NCI-H187 treated with DMSO at 0.1 percent for 48 hours (cell line): Measurements from ENCODE around the gene KBTBD4.

ENCODE experiments used
- DNase-seq: peaks from one replicate; lab custom pipeline; 2025; lab: John Stamatoyannopoulos, UW

The KBTBD4 gene

DNA sequence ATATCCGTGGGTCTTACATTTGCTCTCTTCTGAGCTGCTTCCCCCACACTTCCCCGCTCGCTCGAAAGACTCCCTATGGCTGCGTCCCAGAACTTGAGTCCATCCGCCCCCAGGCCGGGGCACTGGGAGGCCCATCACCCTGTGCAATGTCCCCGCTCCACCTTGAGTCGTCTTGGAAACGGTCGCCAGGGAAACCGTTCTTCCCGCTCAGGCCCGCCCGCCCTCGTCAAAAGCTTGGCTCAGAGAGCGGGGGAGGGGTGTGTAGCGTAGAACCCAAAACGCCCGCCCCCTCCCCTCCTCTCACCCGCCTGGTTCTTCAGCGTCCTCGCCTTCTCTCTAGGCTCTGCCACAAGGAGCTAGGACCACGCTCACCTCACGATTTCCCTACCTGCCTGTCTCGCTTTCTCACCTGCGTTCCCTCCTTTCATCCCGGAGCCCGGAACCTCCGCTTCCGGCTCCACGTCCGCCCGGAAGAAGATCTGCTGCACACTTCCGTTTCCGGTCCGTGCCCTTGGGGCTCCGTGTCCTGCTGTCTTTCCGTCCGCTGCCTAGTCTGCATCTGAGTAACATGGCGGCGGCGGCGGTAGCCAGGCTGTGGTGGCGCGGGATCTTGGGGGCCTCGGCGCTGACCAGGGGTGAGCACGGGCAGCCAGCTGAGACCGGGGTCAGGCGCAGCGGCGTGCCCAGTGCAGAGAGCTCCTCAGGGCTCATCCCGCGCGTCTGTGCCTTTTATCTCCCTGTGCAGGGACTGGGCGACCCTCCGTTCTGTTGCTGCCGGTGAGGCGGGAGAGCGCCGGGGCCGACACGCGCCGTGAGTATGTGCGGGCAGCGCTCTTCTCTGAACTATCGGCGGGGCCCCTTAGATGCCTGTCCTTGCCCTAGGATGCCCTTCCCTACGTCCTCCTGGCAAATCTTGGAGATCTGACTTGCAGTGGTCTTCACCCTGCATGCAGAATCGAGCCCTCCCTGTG, at the start of gene KBTBD4, which contains the start of gene NDUFS3:
Gene KBTBD4 (minus strand): TSS at position 447 of the 971 bp plus-strand sequence. CDS start 19 bp downstream, at position 428.
Gene NDUFS3 (plus strand): TSS at position 551 of the 971 bp plus-strand sequence. CDS start 18 bp downstream, at position 569.
- peak; percentile 85 for DNase-seq

DNA sequence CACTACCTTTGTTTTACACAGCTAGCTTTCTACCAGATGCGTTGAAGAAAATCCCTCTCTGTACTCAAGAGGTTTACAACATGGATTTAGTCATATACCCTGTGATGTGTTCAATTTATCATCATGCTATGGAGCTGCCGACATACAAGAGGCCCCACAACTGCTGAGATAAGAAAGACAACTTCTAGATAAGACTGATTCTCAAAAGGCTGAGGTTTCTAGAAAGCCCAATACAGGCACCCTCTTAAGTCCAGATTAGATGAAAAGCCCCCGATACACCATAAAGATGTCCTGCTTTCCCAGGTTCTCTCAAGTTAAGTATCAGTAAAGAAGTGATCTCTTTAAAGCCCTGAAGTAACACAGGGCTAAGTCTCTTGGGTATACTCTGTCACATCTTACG, 49.3 kb upstream of the KBTBD4 start:
- DNase-seq, result no peak

DNA sequence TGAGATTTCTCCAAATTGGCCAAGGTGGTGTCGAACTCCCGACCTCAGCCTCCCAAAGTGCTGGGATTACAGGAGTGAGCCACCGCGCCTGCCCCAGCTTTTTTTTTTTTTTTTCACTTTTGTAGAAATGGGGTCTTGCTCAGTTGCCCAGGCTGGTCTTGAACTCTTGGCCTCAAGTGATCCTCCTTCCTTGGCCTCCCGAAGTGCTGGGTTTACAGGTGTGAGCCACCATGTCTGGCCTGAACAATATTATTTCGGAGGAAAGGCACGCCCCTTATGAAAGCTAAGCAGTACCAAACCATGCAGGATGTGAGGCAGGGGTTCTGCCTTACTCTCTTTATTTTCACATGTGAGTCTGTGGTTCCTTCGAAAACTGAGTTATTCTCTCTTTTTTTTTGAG, 47.5 kb upstream of the KBTBD4 start:
- no peak for DNase-seq

DNA sequence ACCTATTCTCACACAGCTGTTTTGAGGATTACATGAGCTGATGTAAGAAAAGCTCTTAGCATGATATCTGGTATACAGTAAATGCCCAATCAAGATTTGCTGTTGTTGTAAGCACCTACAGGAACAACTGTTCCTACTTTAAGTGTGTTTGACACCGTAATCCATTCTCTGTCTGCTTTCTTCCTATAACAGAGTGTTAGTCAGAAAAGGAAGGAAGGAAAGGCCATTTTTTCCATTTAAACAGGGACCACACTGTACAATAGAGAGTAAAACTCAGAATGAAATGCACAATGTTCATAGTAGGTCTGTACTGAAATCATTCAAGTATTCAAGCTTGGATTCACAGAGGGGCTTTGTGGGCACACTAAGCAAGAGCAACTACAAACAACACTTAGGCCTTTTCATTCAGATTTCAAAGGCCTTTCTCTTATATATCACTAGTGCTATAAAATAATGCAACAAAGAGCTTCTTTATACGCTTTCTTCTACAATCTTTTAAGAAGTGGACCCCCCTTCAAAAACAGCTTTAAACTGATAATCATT, 42.1 kb upstream of the KBTBD4 start:
- no peak for DNase-seq

DNA sequence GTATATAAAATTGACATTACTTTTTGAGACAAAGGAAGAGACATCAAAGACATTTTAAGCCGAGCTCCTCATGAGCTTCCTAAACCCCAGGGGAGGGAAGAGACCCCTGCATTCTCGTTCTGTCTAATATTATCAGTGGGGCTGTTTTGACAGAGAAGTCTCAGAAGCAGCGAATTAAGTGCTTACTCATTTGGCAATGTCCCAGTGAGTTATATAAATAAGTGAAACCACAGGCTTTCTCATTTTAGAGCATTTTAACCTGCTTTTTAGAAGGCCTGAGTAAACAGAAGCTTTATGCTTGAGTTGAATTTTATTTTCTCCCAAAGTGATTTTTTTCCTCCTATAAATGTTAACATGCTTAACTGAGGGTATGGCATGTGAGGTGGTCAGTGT, 38.6 kb upstream of the KBTBD4 start:
- DNase-seq, result no peak

DNA sequence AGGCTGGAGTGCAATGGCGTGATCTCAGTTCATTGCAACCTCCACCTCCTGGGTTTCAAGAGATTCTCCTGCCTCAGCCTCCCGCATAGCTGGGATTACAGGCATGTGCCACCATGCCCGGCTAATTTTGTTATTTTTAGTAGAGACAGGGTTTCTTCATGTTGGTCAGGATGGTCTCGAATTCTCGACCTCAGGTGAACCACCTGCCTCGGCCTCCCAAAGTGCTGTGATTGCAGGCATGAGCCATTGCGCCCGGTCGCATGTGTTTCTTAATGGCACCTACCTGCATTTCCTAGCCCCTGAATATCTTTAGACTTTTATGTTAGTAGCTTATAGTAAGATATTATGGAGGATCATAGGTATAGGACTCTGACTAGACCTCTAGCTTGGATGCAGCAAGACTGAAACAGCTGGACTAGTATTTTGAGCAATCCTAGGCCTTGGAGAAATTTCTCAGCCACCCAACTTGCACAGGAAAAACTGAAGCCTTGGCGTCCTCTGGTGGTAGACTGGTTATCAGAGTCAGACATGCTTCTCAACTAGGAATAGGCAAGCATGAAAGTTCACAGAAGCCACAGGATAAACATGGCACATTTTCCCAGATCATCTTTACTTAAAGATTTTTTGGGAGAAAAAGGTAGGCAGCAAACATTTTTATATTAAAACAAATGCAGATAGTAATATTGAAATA, 38.1 kb upstream of the KBTBD4 start:
- no peak for DNase-seq

DNA sequence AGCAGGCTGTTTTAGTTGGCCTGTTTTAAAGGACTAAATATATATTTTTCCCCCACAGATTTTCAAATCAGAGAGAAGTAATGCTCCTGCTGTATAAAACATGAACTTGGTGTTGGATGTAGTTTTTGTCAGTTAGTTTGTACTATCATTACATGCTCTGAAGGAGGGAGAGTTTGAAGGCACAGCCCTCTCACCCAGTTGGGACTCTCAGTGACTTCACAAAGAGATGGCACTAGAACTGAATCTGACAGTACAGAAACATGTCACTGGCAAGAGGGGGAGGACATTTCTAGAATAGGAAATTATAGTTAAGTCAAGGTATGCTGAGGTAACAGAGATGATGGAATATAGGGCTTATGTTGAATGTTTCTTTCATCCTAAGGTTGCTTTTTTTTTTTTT, 36.5 kb upstream of the KBTBD4 start:
- DNase-seq, result no peak

DNA sequence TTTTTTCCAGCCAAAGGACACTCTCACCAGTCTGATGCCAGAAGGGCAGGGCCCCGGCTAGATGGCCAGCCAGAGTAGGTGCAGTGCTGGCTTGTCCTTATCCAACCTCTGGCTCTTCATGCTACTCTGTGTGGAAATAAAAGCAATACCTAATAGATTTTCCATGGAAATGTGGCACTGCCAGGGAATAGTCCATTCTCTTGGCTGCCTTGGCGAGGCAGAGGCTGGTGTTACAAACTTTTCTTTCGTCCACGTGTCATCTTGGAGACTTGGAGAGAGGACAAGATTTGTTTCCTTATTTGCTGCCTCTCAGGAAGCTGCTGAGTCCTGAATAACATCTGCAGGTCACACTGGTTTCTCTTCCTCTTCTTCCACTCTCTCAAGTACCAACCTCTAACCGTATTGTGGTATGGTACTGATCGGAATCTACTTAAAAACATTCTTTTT, 32.6 kb upstream of the KBTBD4 start:
- no peak for DNase-seq

DNA sequence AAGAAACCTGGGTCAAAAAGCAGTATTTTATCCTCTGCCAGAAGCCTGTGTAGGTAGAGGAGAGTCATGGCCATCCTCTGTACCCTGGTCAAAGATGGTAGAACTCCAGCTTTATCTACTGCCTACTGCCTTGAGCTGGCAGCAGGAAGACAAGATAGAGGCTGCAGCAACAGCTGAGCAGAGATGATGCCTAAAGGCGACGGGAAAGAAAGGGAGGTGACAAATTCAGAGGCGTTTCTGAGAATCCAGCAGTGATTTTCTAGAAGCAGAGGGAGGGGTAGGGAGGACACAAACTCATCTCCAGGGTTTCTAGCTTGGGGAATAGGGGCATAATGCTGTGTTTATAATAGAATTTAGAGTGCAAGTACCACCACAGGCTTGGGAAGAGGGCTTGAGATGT, 30.9 kb upstream of the KBTBD4 start:
- no peak for DNase-seq

DNA sequence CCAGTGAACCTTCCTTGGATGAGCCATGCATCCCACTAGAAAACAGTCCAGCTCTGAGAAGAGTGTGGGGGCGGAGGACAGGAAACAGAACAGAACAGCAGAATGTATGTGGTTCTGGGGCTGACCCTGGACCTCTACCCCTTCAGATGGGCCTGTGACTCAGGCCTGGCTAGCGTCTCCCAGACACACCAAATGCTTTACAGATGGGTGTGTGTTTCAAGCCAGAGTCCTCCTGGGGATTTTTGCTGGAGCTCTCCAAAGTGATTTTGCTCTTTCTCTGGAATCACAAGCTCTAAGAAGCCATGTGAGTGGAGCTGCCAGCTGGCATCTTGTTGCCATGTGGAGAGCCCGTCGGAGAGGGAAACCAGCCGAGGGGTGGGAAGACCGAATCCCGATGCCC, 28.6 kb upstream of the KBTBD4 start:
- no peak for DNase-seq

DNA sequence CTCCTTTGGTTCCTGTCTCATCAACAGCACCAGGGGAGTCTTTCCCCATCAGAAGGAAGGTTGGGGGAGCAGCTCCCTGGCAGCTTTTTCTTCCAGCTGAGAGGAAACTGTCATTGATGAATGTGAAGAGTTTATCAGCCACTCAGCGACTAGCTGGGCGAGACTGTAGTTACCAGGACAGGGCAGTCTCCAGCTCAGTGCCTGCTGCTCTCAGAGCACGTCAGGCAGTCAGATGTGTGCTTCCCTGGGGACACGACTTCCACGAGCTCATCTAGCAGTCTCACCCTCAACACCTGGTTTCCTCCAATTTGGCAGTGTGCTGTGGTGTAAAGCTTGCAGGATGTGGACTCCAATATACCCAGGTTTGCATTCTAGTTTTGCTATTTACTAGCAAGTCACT, 28.0 kb upstream of the KBTBD4 start:
- DNase-seq, result no peak

DNA sequence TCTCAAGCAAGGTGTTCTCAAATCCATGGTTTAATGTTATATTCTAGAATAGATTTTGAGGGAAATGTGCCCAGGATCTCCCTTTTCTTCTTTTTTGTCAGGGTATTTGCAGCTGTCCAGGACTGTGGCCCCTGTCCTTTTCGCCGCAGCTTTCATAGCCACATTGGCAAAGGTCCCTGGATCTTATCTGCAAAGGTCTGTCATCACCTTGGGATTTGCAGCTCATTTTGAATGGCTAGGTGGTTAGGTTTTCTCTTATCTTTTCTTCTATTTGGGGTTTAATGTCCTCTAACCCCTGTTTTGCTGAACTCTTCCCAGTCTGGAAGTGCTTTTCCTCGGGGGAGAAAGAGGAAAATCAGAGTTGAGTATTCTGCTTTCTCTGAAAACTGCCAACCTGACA, 27.2 kb upstream of the KBTBD4 start:
- no peak for DNase-seq

DNA sequence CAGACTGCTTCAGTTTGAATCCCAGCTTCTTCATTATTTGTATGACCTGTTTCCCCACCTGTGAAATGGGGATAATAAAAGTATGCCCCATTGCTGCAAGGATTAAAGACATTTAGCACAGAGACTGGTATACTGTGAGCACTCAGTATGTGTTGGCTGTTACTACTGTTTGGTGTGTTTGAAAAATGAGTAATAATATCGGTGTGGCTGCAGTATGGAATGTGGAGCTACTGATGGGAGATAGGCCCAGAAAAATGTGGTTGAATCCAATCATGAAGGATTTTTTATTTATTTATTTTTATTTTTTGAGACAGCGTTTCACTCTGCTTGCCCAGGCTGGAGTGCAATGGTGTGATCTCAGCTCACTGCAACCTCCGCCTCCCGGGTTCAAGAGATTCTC, 24.5 kb upstream of the KBTBD4 start:
- no peak for DNase-seq

DNA sequence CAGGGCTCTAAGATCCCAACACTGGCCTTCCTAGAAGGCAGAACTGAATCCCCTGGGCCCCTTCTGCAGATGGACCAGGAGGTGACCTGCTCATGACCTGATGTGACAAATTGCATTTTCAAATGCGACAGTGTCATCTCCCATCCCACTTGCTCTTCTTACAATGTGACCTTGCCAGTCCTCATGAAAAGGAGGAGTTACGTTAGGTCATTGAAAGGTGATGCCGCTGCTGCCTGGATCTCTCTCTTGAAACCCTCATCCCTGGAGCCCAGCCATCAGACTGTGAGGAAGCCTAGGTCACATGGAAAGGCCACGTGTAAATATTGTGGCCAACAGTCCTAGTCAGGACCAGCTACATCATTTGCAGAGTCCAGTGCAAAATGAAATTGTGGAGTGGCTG, 21.1 kb upstream of the KBTBD4 start:
- no peak for DNase-seq

DNA sequence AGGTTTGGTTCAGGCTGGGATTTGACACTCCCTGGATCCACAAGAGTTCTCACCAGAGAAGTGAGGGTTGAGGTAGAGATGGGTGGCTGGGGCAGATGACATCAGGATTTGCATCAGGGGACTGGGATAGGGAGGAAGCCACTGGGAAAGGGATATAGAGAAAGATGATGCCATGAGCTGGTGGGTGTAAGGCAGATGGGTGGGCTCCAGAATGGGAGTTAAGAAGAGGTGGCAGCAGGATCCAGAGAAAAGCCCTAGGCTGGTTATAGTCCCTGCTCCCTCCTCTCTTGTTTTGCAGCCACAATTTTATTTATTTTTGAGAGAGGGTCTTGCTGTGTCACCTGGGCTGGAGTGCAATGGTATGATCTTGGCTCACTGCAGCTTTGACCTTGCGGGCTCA, 17.2 kb upstream of the KBTBD4 start:
- no peak for DNase-seq

DNA sequence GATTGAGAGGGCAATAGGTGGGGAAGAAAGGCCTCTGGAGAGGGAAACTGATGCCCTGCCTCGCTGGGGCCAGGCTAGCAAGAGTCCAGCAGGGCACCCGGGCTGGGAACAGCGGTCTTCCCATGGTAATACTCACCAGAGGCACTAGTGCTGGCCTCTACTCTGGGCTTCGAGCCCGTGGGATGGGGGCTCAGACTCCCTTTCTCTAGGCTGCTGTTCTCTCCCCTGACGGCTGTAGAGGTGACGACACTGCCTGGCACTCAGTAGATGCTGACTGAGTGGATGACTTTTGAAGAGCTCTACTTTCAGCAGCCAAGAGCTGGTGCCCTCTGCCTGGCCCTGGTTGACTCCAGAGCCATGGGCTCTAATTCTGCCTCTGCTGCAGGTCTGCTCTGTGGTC, 16.3 kb upstream of the KBTBD4 start:
- no peak for DNase-seq

DNA sequence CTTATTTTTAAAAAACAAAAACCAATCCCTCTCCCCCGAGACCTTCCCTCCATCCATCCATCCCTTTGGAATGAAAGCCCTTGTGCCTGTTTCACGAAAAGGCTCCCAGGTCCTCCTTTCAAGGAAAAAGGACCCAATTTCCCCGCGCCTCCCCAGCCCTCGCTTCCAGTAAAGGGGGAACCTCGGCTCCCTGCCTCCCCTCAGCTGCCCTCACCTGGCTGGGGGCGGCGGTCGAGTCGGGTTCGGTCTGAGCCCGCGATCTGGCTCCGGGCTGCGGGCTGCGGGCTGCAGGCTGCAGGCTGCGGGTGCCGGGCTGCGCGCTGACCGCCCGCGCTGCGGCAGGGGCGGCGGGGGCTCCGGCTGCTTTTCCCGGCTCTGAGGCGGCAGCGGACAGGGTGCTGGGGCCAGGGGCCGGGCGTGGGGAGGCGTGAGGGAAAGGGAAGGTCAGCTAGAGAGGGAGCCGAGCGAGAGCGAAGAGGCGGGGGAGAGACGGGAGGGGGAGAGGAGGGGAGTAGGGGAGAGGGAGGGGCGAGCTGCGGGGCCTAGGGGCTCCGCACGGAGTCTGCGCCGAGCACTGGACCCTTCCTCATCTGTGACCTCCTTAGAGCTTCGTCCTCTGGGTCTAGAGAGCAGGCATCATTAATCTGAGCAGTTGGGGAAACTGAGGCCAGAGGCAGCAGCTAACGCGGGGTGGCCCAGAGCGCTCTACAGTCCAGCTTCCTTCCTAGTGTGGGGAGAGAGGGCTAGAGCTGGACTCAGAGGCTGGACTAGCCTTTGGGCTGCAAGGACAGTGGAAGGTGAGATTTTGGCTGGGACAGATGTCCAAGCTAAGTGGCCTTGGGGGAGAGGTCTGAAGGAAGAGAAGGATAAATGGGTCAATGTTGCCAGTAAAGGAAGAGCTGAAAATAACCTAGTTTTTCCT, 15.4 kb upstream of the KBTBD4 start, which contains the start of gene C1QTNF4:
Gene C1QTNF4 (minus strand): TSS at position 478 of the 922 bp plus-strand sequence. CDS start 3,601 bp downstream, outside the sequence.
- no peak for DNase-seq

DNA sequence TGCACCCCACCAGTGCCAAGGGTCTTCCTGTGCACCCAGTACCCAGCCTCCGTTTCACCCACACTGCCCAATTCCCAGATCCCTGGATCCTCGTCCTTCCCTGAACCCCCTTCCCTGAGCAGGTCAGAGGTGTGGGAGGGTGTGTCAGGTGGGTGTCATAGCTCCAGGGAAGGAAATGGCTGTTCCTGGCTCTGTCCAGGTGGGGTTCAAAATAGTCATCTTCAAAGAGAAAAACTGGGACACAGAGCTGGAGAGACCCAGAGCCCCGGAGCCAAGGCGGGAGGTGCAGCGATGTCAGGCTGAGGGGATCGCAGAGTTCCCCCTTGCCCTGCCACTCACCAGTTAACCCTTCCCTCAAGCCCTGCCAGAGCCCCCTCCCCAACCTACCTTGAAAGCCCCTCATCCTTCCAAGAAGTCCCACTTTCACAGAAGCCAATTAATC, 14.7 kb upstream of the KBTBD4 start:
- no peak for DNase-seq

DNA sequence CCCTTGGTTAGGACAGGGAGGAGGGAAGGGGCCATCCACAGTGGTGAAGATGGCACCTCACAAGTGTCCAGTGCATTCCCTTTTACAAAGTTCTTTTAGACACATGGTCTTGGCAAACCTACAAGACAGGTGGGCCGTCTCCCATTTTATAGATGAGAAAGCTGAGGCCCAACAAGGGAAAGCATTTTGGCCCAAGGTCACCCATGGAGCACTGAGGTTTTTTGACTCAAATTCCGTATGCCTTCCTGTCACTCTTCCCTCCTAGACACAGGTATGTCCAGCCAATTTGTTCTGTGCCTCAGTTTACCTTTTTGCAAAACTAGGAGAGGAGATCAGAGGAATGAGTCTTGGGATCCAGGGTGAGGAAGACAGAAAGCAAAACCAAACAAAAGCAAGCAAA, 14.2 kb upstream of the KBTBD4 start:
- no peak for DNase-seq

DNA sequence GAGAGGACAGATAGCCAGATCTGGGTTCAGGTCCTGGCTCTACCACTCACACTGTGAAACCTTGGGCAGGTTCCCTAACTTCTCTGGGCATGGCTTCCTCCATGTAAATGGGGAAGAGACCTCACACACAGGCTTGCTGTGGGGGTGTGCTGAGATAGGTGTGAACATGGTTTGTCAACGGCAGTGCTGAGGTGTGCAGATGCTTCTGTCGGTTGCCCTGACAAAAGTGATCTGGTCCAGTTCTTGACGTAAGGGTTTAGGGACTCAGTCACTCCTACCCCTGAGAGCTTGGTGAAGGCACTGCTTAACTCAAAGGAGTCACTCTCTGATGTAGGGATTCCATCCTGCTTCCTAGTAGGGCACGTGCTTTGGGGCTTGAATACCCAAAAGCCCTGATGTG, 13.5 kb upstream of the KBTBD4 start:
- no peak for DNase-seq

DNA sequence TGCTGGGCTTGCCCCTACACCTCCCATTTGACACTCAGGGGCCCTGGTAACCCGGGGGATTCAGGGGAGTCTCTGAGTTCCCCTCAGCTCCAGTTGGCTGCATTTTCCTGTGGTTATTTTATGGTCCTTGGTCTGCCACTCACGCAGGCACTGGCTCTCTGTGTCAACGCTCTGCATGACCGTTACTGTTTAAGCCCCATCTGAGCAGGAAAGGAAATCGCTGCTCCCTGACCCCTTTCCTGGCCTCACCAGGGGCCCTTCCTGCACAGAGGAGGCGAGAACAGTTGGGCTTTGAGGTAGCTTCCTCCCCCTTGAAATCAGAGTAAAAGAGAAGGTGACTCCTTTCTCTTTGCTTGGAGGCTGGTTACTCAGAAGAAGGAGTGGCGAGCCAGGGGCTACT, 13.0 kb upstream of the KBTBD4 start:
- DNase-seq, result no peak
